Dedifferentiated amniotic fluid mesenchymal stem cell (primary cell): Measurements from ENCODE around the gene CALHM5.
A peak's percentile ranks its signal among the peaks of the same experiment; 100 is the strongest.

Experiments
- DNase-seq: peaks from one replicate; pipeline ENCODE4 v3.0.0-alpha.2; 2016; ENCODE audit errors: extremely low spot score

Gene CALHM5

GRCh38 chr6:116507324-116507723, 4.1 kb upstream of the CALHM5 start:
- no peak for DNase-seq

- DNase-seq, result no peak
Measured at GRCh38 chr6:116508527-116508926, 2.9 kb upstream of the CALHM5 start.

- no peak for DNase-seq
Measured at GRCh38 chr6:116512111-116512559, 696 bp downstream of the CALHM5 start.

- DNase-seq, result no peak
Measured at GRCh38 chr6:116512734-116513133, 1.3 kb downstream of the CALHM5 start.

GRCh38 chr6:116513224-116513875, 1.9 kb downstream of the CALHM5 start:
- no peak for DNase-seq

GRCh38 chr6:116514111-116514510, 2.7 kb downstream of the CALHM5 start:
- DNase-seq, result no peak

- no peak for DNase-seq
Measured at GRCh38 chr6:116515141-116515540, 3.7 kb downstream of the CALHM5 start.

GRCh38 chr6:116518621-116519368, 7.4 kb downstream of the CALHM5 start:
- no peak for DNase-seq

GRCh38 chr6:116522896-116523295, 11.5 kb downstream of the CALHM5 start:
- no peak for DNase-seq

- no peak for DNase-seq
Measured at GRCh38 chr6:116524236-116524635, 12.8 kb downstream of the CALHM5 start.

GRCh38 chr6:116528133-116528532, 16.7 kb downstream of the CALHM5 start:
- no peak for DNase-seq

- DNase-seq, result no peak
Measured at GRCh38 chr6:116528780-116529179, 17.3 kb downstream of the CALHM5 start.

GRCh38 chr6:116529466-116530290, 18.2 kb downstream of the CALHM5 start:
- no peak for DNase-seq

- no peak for DNase-seq
Measured at GRCh38 chr6:116530436-116530835, 19.0 kb downstream of the CALHM5 start.

GRCh38 chr6:116531675-116532570, 20.5 kb downstream of the CALHM5 start:
- DNase-seq, result peak; percentile 84

GRCh38 chr6:116533233-116533957, 22.0 kb downstream of the CALHM5 start:
- DNase-seq, result no peak

GRCh38 chr6:116535109-116535508, 23.7 kb downstream of the CALHM5 start:
- no peak for DNase-seq

GRCh38 chr6:116536216-116536621, 24.8 kb downstream of the CALHM5 start:
- DNase-seq, result peak; percentile 78

- DNase-seq, result no peak
Measured at GRCh38 chr6:116542426-116542825, 31.0 kb downstream of the CALHM5 start.

GRCh38 chr6:116543149-116543548, 31.7 kb downstream of the CALHM5 start:
- DNase-seq, result no peak

GRCh38 chr6:116545651-116546050, 34.2 kb downstream of the CALHM5 start, which contains the start of gene TRAPPC3L:
Gene TRAPPC3L (minus strand): TSS chr6:116545684. CDS start chr6:116545514, 170 bp downstream.
- no peak for DNase-seq
